Neuronal stem cell (in vitro differentiated cells): Measurements from ENCODE around the gene DIP2C.

ENCODE experiments used
- DNase-seq: peaks from one replicate; pipeline ENCODE4 v3.0.0-alpha.2; 2013; ENCODE audit warnings: low spot score
- H2AFZ ChIP-seq: one replicate; pipeline ENCODE4 v1.6.1; 2013; ENCODE audit warnings: mild to moderate bottlenecking, low read length, inconsistent platforms
- H2AK5ac ChIP-seq: 2 replicates; pipeline ENCODE4 v1.6.1; 2013; ENCODE audit warnings: low read depth, mild to moderate bottlenecking, inconsistent platforms, low read length, moderate library complexity, mixed read lengths
- H2BK120ac ChIP-seq: 2 replicates; pipeline ENCODE4 v1.6.1; 2013; ENCODE audit warnings: low read depth, mild to moderate bottlenecking, inconsistent platforms, low read length, moderate library complexity, mixed read lengths
- H2BK12ac ChIP-seq: one replicate; pipeline ENCODE4 v1.6.1; 2013; ENCODE audit warnings: low read length, inconsistent platforms
- H2BK15ac ChIP-seq: 2 replicates; pipeline ENCODE4 v1.6.1; 2013; ENCODE audit warnings: mild to moderate bottlenecking, low read length, inconsistent platforms, mixed read lengths
- H2BK5ac ChIP-seq: one replicate; pipeline ENCODE4 v1.6.1; 2013; ENCODE audit warnings: inconsistent platforms, mild to moderate bottlenecking, low read length, moderate library complexity
- H3K14ac ChIP-seq: one replicate; pipeline ENCODE4 v1.6.1; 2013; ENCODE audit warnings: low read length, inconsistent platforms
- H3K18ac ChIP-seq: 2 replicates; pipeline ENCODE4 v1.6.1; 2013; ENCODE audit warnings: low read length, inconsistent platforms
- H3K23ac ChIP-seq: 2 replicates; pipeline ENCODE4 v1.6.1; 2013; ENCODE audit warnings: low read depth, mild to moderate bottlenecking, mixed read lengths, low read length, inconsistent platforms; ENCODE audit not compliant: poor library complexity
- H3K27ac ChIP-seq: replicated peaks from 3 replicates; pipeline ENCODE4 v1.5.1; 2013; ENCODE audit warnings: low read length, inconsistent platforms
- H3K27me3 ChIP-seq, 3 experiments: 2 replicates each; pipeline ENCODE4 v1.6.1; 2013; ENCODE audit warnings: low read length in 3 of 3, mild to moderate bottlenecking in 2 of 3, inconsistent platforms in 1 of 3, low read depth in 1 of 3, mixed read lengths in 1 of 3, moderate library complexity in 1 of 3; ENCODE audit not compliant: control insufficient read depth in 3 of 3, insufficient read depth in 3 of 3
- H3K36me3 ChIP-seq, 2 donors: replicated peaks in 1 of 2; 2 replicates each; pipeline ENCODE4 v1.6.1; 2013; ENCODE audit warnings: low read length in 2 of 2; ENCODE audit not compliant: control insufficient read depth in 2 of 2, insufficient read depth in 2 of 2
- H3K4ac ChIP-seq: 2 replicates; pipeline ENCODE4 v1.6.1; 2013; ENCODE audit warnings: inconsistent platforms, mild to moderate bottlenecking, low read length, moderate library complexity
- H3K4me1 ChIP-seq, 2 donors: 1 replicate in 1 of 2; 2 replicates in 1 of 2; pipeline ENCODE4 v1.6.1; 2013; ENCODE audit warnings: low read length in 2 of 2, low read depth in 1 of 2; ENCODE audit not compliant: control insufficient read depth in 2 of 2, insufficient read depth in 1 of 2
- H3K4me2 ChIP-seq: one replicate; pipeline ENCODE4 v1.6.1; 2013; ENCODE audit warnings: mild to moderate bottlenecking, low read length, inconsistent platforms; ENCODE audit not compliant: insufficient read depth, poor library complexity, severe bottlenecking
- H3K4me3 ChIP-seq, 2 donors: 2 replicates each; pipeline ENCODE4 v1.5.1; 2013; ENCODE audit warnings: low read length in 2 of 2, mild to moderate bottlenecking in 2 of 2, inconsistent platforms in 1 of 2, moderate library complexity in 1 of 2
- H3K79me1 ChIP-seq: one replicate; pipeline ENCODE4 v1.6.1; 2013; ENCODE audit warnings: low read depth, mild to moderate bottlenecking, inconsistent platforms, low read length, moderate library complexity
- H3K9ac ChIP-seq: one replicate; pipeline ENCODE4 v1.6.1; 2013; ENCODE audit warnings: mild to moderate bottlenecking, low read depth, low read length, inconsistent platforms; ENCODE audit not compliant: poor library complexity
- H3K9me3 ChIP-seq, 2 donors: replicated peaks in 1 of 2; 2 replicates each; pipeline versions ENCODE3 to v1.6.1; 2013; ENCODE audit warnings: low read length in 2 of 2, mild to moderate bottlenecking in 2 of 2, inconsistent platforms in 1 of 2, low read depth in 1 of 2, mixed read lengths in 1 of 2, moderate library complexity in 1 of 2; ENCODE audit not compliant: control insufficient read depth in 2 of 2, insufficient read depth in 1 of 2
- H4K8ac ChIP-seq: one replicate; pipeline ENCODE4 v1.6.1; 2013; ENCODE audit warnings: low read depth, mild to moderate bottlenecking, inconsistent platforms, low read length, moderate library complexity
- H4K91ac ChIP-seq: one replicate; pipeline ENCODE4 v1.6.1; 2013; ENCODE audit warnings: low read length, low read depth, mild to moderate bottlenecking, inconsistent platforms; ENCODE audit not compliant: poor library complexity
- WGBS, 2 donors: extraction: QIAGEN DNeasy Blood & Tissue Kit; methylation state at CpG; one replicate each; pipeline ENCODE4 v1.1.7; 2013; ENCODE audit warnings: missing lambda C conversion rate in 2 of 2, mixed read lengths in 1 of 2; ENCODE audit not compliant: insufficient read length in 2 of 2, insufficient replicate concordance in 1 of 2; ENCODE audit errors: extremely low coverage in 2 of 2; 5-methylcytosine and 5-hydroxymethylcytosine counted together

Gene DIP2C

GRCh38 chr10:552679-553078, 136.8 kb downstream of the DIP2C start:
- H3K4ac ChIP-seq: no peak overlapping the region
- no peak overlapping the region for H2BK5ac ChIP-seq
- no peak overlapping the region for H4K8ac ChIP-seq
- no peak overlapping the region for H3K9ac ChIP-seq
- no peak overlapping the region for H4K91ac ChIP-seq
- WGBS, 2 donors: no CpG with 5 or more reads among the region's 8 CpGs
- DNase-seq: no peak
- H3K14ac ChIP-seq: no peak overlapping the region
- H3K4me2 ChIP-seq: no peak overlapping the region
- no peak overlapping the region for H3K18ac ChIP-seq
- no peak overlapping the region for H2AFZ ChIP-seq
- H3K9me3 ChIP-seq: no peaks in the 10 kb centered on the region
- H3K23ac ChIP-seq: no peak overlapping the region
- peaks cover 18% of the 10 kb centered on the region for H3K79me1 ChIP-seq
- no peaks in the 10 kb centered on the region for H3K27me3 ChIP-seq
- no peak overlapping the region for H2AK5ac ChIP-seq
- H2BK120ac ChIP-seq: no peak overlapping the region
- no peak overlapping the region for H2BK15ac ChIP-seq
- H3K4me3 ChIP-seq: no peak overlapping the region
- H3K4me1 ChIP-seq: peaks cover 6 to 9% of the 10 kb centered on the region in 2 donors
- no peak overlapping the region for H2BK12ac ChIP-seq
- no peak overlapping the region for H3K27ac ChIP-seq
- no peaks in the 10 kb centered on the region for H3K36me3 ChIP-seq

GRCh38 chr10:551373-552252, 137.9 kb downstream of the DIP2C start:
- no peak overlapping the region for H3K9ac ChIP-seq
- WGBS, 2 donors: no CpG with 5 or more reads among the region's 19 CpGs
- peak overlapping the region; percentile 89 for H3K23ac ChIP-seq
- peak overlapping the region; percentile 8 for H3K18ac ChIP-seq
- no peak overlapping the region for H4K8ac ChIP-seq
- H3K4me3 ChIP-seq: no peak overlapping the region
- no peak overlapping the region for H3K14ac ChIP-seq
- no peak overlapping the region for H2BK120ac ChIP-seq
- H3K36me3 ChIP-seq: no peaks in the 10 kb centered on the region
- H3K27ac ChIP-seq: no peak overlapping the region
- no peak overlapping the region for H3K4ac ChIP-seq
- H3K4me1 ChIP-seq: peaks cover 14 to 16% of the 10 kb centered on the region in 2 donors
- DNase-seq: no peak
- H2AK5ac ChIP-seq: no peak overlapping the region
- H2BK15ac ChIP-seq: no peak overlapping the region
- H3K4me2 ChIP-seq: no peak overlapping the region
- H4K91ac ChIP-seq: no peak overlapping the region
- H2AFZ ChIP-seq: no peak overlapping the region
- H2BK5ac ChIP-seq: no peak overlapping the region
- no peaks in the 10 kb centered on the region for H3K9me3 ChIP-seq
- no peaks in the 10 kb centered on the region for H3K27me3 ChIP-seq
- no peak overlapping the region for H2BK12ac ChIP-seq
- H3K79me1 ChIP-seq: peaks cover 18% of the 10 kb centered on the region

GRCh38 chr10:550665-551372, 138.6 kb downstream of the DIP2C start:
- no peak overlapping the region for H3K4ac ChIP-seq
- no peaks in the 10 kb centered on the region for H3K36me3 ChIP-seq
- H3K9me3 ChIP-seq: no peaks in the 10 kb centered on the region
- WGBS, 2 donors: no CpG with 5 or more reads among the region's 20 CpGs
- no peak overlapping the region for H2BK120ac ChIP-seq
- H3K9ac ChIP-seq: no peak overlapping the region
- no peak overlapping the region for H2AFZ ChIP-seq
- H3K4me1 ChIP-seq: peaks cover 14 to 16% of the 10 kb centered on the region in 2 donors
- peak overlapping the region; percentile 89 for H3K23ac ChIP-seq
- no peak overlapping the region for H4K8ac ChIP-seq
- no peak overlapping the region for H3K14ac ChIP-seq
- no peak overlapping the region for H2BK5ac ChIP-seq
- no peak overlapping the region for H3K27ac ChIP-seq
- peak overlapping the region; percentile 13 for H3K18ac ChIP-seq
- no peak overlapping the region for H4K91ac ChIP-seq
- H3K4me2 ChIP-seq: no peak overlapping the region
- no peak overlapping the region for H3K4me3 ChIP-seq
- H2AK5ac ChIP-seq: no peak overlapping the region
- H2BK15ac ChIP-seq: no peak overlapping the region
- no peak for DNase-seq
- no peak overlapping the region for H2BK12ac ChIP-seq
- H3K27me3 ChIP-seq: no peaks in the 10 kb centered on the region
- H3K79me1 ChIP-seq: peaks cover 15% of the 10 kb centered on the region

DNA sequence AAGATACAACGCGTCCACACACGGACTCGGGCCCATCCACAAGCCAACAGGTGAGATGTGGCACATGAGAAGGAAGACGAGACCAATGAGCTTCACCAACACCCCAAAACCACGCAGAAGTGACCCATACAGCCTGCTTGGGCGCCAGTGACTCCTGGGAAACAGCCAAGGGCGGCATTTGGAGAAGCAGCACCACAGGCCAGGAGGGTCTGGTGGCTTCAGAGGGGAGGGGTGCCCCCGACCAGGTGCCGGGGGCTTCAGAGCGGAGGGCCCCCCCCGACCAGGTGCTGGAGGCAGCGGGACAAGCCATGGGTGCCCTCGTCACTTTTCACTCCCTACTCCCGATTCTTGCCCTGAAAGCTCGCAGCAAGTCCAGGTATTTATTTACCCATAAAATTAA, 140.1 kb downstream of the DIP2C start:
- Histone ChIP-seq H3K14ac (no peak overlapping the region), H3K4me2 (no peak overlapping the region), H2AFZ (no peak overlapping the region), H3K4ac (no peak overlapping the region), H3K36me3 (no peaks in the 10 kb centered on the region), H2BK5ac (no peak overlapping the region), H3K27me3 (no peaks in the 10 kb centered on the region), H2BK120ac (no peak overlapping the region), H2BK15ac (no peak overlapping the region), H3K79me1 (peaks cover 11% of the 10 kb centered on the region), H4K8ac (no peak overlapping the region), H2BK12ac (no peak overlapping the region), H3K27ac (no peak overlapping the region), H3K4me3 (no peak overlapping the region), H2AK5ac (no peak overlapping the region), H3K9me3 (no peaks in the 10 kb centered on the region), H3K23ac (peak overlapping the region; percentile 67), H3K9ac (no peak overlapping the region), H3K4me1 (peaks cover 14 to 16% of the 10 kb centered on the region in 2 donors), H4K91ac (no peak overlapping the region), H3K18ac (no peak overlapping the region)
- no CpG with 5 or more reads among the region's 16 CpGs for WGBS, 2 donors
- no peak for DNase-seq
